Measurements from ENCODE around the gene LONRF2.

LONRF2 gene

GRCh38 chr2:100294162-100294497, 28.2 kb downstream of the LONRF2 start:
- Histone ChIP-seq H3K27me3 (replicated peaks; ENCODE audit: control insufficient read depth, insufficient read depth, low read length) (no peaks in the 10 kb centered on the region), H3K36me3 (ENCODE audit: control insufficient read depth, insufficient read depth, low read length) (no peaks in the 10 kb centered on the region), H3K4me3 (replicated peaks; ENCODE audit: low read depth, low read length) (no peak overlapping the region)
- no peak for DNase-seq (ENCODE audit: extremely low read depth, insufficient read length)
- no peak for TF ChIP-seq CTCF (IDR thresholded peaks at IDR 0.05; ENCODE audit: insufficient read depth, low read length, poor library complexity, severe bottlenecking)

GRCh38 chr2:100293341-100294161, 28.8 kb downstream of the LONRF2 start:
- no peak for DNase-seq (ENCODE audit: extremely low read depth, insufficient read length)
- no peak overlapping the region for H3K4me3 ChIP-seq (replicated peaks; ENCODE audit: low read depth, low read length)
- no peak for TF ChIP-seq CTCF (IDR thresholded peaks at IDR 0.05; ENCODE audit: insufficient read depth, low read length, poor library complexity, severe bottlenecking)
- H3K27me3 ChIP-seq (replicated peaks; ENCODE audit: control insufficient read depth, insufficient read depth, low read length), result no peaks in the 10 kb centered on the region
- no peaks in the 10 kb centered on the region for H3K36me3 ChIP-seq (ENCODE audit: control insufficient read depth, insufficient read depth, low read length)

GRCh38 chr2:100292022-100292580, 30.2 kb downstream of the LONRF2 start:
- H3K36me3 ChIP-seq (ENCODE audit: control insufficient read depth, insufficient read depth, low read length), result no peaks in the 10 kb centered on the region
- no peak for DNase-seq (ENCODE audit: extremely low read depth, insufficient read length)
- no peak overlapping the region for H3K4me3 ChIP-seq (replicated peaks; ENCODE audit: low read depth, low read length)
- no peak for TF ChIP-seq CTCF (IDR thresholded peaks at IDR 0.05; ENCODE audit: insufficient read depth, low read length, poor library complexity, severe bottlenecking)
- no peaks in the 10 kb centered on the region for H3K27me3 ChIP-seq (replicated peaks; ENCODE audit: control insufficient read depth, insufficient read depth, low read length)

GRCh38 chr2:100291152-100291970, 30.9 kb downstream of the LONRF2 start:
- H3K36me3 ChIP-seq (ENCODE audit: control insufficient read depth, insufficient read depth, low read length), result no peaks in the 10 kb centered on the region
- no peak for TF ChIP-seq CTCF (IDR thresholded peaks at IDR 0.05; ENCODE audit: insufficient read depth, low read length, poor library complexity, severe bottlenecking)
- no peak overlapping the region for H3K4me3 ChIP-seq (replicated peaks; ENCODE audit: low read depth, low read length)
- no peaks in the 10 kb centered on the region for H3K27me3 ChIP-seq (replicated peaks; ENCODE audit: control insufficient read depth, insufficient read depth, low read length)
- no peak for DNase-seq (ENCODE audit: extremely low read depth, insufficient read length)

- no peaks in the 10 kb centered on the region for H3K27me3 ChIP-seq (replicated peaks; ENCODE audit: control insufficient read depth, insufficient read depth, low read length)
- H3K36me3 ChIP-seq (ENCODE audit: control insufficient read depth, insufficient read depth, low read length), result no peaks in the 10 kb centered on the region
- TF ChIP-seq CTCF (IDR thresholded peaks at IDR 0.05; ENCODE audit: insufficient read depth, low read length, poor library complexity, severe bottlenecking), result no peak
- DNase-seq (ENCODE audit: extremely low read depth, insufficient read length), result no peak
- no peak overlapping the region for H3K4me3 ChIP-seq (replicated peaks; ENCODE audit: low read depth, low read length)
Measured at GRCh38 chr2:100290718-100291151, 31.6 kb downstream of the LONRF2 start.

All from GM06990 (cell line).